HG03025 (cell line): Measurements from ENCODE around the gene NUDC.

Experiments used
- ATAC-seq: cut with Tn5 transposase; IDR thresholded peaks from one replicate; pipeline ENCODE4 v1.9.1; 2021; ENCODE audit warnings: mild to moderate bottlenecking, moderate library complexity; ENCODE audit not compliant: unreplicated experiment, low FRiP score

The NUDC gene

DNA sequence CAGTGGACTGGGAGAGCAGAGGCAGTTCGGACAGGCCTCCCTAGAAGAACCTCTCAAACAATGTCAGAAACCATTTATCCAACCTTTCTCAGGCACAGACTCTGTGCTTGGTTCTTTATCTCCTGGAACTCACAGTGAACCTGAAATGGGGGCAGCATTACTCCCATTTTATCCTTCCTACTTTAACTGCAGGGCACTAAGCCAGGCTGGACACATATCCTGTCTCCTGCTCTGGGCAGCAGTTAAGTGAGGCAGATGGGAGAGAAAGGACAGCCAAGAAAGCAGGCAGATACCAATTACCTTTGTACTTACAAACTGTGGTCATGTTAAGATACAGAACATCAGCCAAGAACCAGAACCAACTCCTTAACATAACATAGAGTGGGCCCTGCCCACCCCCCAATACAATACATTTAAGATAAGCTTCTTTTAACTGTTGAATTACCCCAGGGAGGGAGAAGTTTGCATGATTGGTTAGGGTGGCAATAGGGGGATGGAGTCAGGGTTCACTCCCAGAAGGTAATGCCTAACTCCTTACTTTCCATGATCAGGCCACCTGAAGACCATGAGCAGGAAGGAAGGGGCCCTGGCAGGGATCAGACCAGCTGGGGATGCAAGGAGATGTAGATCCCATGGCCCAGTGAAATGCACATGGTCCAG, 27.9 kb downstream of the NUDC start:
- ATAC-seq, result no peak

DNA sequence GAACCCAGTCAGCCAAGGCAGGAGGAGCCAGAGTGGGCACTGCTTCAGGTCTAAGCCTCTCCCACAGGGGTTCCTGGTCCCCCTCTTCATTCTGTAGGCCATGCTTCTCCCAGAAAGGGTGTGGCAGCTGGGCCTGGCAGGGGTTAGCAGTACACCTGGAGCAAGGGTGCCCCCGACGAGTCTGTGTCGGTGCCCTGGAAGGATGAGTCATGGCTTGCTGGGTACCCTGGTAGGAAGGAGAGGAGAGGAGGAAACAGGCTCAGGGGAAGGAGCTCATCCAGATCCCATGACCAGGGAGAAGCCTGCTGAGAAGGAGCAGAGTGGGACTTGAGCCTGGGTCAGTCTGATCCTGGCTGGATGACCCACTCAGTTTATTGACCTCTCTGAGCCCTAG, 28.4 kb downstream of the NUDC start:
- no peak for ATAC-seq

GRCh38 chr1:26950602-26951001, 29.1 kb downstream of the NUDC start:
- no peak for ATAC-seq

DNA sequence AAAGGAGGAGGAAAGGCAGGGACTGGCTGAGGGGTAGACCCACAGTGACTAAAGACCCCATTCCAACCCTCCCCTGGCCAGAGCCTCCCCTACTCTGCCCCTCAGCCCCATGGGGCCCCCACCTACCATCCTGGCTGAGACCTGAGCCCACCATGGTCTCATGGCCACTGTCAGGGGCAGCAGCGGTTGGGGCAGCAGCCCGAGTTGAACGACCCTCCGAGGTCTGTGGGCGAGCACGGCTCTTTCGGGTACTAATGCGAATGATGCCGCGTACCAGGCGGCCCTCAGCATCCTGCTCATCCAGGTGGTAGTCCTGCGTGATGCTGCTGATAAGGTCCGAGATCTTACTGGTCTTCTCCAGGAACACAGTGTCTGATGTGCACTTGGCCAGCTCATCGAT, 29.7 kb downstream of the NUDC start:
- ATAC-seq, result no peak

DNA sequence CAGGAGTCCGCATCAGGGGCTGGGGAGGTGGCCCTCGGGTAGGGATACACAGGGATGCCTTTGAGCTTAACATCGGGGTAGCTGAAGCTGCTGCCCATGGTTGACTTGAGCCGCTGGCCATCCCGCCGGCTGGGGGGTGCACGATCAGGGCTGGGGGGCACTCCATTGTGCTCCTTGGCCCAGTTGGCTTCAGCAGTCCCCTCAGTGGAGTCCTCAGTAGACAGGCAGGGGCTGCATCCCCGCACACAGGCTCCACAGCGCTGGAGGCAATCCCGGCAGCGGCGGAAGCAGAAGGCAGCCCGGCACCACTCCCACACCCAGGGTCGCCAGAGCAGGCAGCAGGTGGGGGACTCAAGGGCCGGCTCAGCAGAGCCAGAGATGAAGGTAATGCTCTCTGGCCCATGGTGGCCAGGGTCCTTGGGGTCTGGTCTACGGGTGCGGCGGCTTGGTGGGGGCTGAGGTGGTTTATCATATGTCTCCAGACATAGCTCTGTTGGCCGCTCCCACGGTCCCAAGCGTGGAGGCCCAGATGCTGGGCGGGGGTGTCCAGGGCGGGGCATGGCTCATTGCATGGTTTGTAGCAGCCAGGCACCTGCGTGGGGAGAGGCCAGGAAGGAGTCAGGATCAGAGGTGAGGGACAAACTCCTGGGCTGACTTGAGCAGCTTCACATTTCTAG, 30.4 kb downstream of the NUDC start:
- no peak for ATAC-seq

DNA sequence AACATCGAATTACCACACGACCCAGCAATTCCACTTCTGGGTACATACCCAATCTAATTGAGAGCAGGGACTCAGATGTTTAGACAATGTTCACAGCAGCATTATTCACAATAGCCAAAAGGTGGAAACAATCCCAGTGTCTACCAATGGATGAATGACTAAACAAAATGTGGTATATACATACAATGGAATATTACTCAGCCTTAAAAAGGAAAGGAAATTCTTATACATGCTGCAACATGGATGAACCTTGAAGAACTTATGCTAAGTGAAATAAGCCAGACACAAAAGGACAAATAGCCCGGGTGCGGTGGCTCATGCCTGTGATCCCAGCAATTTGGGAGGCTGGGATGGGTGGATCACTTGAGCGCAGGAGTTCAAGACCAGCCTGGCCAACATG, 31.8 kb downstream of the NUDC start:
- ATAC-seq, result no peak

GRCh38 chr1:26956321-26956720, 34.8 kb downstream of the NUDC start:
- no peak for ATAC-seq

GRCh38 chr1:26957306-26957705, 35.8 kb downstream of the NUDC start:
- no peak for ATAC-seq

DNA sequence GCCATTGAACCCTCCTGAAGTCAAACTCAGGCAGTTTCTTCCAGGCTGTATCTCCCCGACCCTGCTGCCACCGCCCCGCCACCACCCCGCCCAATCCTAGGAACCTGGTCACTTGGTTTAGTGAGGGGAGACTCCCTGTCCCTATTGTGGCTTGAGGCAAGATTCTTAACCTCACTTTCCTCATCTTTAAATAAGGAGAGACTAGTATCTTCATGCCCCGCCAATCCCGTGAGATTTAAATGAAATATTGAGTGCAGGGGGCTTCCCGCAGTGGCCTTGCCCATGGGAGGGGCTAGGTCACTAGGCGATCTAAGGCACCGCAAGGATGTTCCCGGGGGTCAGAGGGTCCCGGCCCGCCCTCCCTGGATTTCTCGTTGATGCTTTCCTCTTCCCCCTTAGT, 37.7 kb downstream of the NUDC start:
- ATAC-seq, result no peak

DNA sequence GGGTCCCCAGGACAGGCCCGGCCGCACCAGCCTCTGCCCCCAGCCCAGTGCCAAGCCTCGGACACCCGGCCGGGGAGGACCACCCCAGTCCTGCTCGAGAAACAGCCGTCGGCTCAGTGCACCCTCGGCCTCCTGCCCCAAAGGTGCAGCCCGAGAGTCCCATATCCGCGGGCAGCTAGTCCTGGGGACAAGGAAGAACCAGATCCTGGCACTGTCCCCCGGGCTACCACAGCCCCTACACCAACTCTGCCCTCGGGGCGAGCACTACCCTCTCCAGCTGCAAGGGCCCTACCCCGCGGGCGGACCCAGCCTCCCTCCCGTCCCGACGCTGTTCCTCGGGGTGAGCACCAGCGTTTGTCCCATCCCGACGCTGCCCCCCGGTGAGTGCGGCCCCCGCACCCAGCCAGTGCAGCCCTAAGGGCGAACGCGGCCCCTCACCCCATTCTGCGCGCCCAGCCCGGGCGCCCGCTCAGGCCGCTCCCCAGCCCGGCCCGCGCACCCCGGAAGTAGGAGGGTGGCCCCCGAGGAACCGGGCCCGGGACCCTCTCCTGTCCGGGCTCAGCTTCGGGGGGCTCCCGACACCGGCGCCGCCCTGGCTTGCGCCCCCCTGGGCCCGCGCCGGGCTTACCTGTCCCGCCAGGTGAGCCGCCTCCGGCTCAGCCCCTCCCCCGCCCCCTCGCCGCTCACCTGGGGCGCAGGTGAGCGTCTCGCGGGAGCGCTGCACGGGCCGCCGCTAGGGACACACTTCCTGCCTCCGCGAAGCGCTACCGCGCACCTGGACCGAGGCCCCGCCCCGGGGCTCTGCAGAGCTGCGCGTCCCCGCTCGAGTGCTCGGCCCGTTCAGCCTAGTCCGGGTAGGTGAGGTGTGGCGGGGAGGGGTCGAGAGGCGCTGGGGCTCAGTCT, 38.4 kb downstream of the NUDC start, which contains the start of gene KDF1:
Gene KDF1, minus strand, starts transcription at position 747 of the 903 bp plus-strand sequence. CDS start 8,088 bp downstream, outside the sequence.
- ATAC-seq, result no peak

DNA sequence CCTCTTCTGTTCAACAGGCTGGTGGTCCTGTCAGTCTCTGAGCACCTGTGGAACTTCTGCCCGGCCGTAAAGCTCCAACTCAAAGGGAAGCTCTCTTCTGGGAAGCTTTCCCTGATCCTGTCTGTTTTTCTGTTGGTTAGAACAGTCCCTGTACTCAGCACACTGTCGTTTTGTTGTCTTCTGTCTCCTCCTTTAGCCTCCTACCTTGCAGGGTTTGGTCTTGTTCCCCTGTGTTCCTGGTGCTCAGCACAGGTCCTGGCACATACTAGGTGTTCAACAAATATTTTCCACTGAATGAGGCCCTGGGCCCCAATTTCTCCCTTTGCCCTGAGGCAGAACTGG, 39.1 kb downstream of the NUDC start:
- ATAC-seq, result no peak

DNA sequence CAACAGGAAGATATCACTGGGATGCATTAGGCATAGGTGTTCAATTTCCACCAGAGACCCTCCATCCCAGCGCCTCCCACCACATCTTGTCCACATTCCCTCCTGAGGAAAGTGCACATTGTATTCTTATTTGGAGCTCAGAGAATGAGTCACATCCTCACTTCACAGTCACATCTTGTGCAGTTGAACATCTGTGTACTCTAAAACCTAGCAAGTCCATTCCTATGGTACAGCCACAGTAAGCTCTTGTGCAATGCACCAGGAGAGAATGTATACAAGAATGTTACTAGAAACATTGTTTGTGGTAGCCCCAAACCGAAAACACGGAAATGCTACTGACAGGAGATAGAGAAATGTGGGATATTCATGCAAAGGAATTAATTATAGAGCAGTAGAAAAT, 40.3 kb downstream of the NUDC start:
- ATAC-seq, result no peak

DNA sequence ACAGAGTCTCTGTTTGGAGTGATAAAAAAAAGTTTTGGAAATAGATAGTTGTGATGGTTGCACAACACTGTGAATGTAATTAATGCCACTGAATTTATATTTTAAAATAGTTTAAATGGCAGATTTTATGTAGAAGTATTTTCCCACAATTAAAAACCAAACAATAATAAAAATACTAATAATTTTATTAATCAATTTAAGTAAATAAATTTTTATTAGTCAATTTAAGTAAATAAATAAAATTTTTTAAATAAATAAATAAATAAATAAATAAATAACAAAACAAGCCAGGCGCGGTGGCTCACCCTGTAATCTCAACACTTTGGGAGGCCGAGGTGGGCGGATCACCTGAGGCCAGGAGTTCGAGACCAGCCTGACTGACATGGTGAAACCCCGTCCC, 43.7 kb downstream of the NUDC start:
- ATAC-seq, result no peak

DNA sequence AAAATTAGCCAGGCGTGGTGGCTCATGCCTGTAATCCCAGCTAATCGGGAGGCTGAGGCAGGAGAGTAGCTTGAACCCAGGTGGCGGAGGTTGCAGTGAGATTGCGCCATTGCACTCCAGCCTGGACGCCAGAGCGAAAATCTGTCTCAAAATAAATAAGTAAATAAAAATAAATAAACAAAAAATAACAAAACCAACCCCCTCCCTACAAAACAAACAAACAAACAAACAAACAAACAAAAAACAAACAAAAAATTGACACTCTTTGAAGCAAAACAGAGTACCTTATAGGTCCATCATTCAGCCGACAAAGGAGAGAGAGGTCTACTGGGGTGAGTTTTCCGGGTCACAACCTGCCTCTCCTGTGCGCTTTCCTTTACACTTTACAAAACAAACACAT, 44.1 kb downstream of the NUDC start:
- ATAC-seq, result no peak

DNA sequence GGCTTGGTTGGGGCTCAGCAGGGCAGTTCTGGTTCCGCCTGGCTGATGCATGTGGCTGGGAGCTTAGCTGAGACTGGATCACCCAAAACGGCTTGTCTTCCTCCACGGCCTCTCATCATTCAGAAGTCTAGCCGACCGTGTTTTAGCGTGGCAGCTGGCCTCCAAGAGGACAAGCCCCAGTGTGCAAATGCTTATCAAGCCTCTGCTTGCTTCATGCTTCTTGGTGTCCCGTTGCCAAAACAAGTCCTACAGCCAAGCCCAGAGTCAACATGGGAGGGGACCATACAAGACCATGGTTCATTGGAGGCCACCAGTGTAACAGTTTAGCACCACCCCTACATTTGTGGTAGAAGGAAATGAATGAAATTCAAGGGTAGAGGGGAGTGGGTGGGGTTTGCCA, 49.3 kb downstream of the NUDC start:
- ATAC-seq, result no peak

GRCh38 chr1:26971590-26971989, 50.0 kb downstream of the NUDC start:
- no peak for ATAC-seq

GRCh38 chr1:26972390-26972789, 50.8 kb downstream of the NUDC start:
- no peak for ATAC-seq

- ATAC-seq, result no peak
Measured at GRCh38 chr1:26972821-26973220, 51.3 kb downstream of the NUDC start.

DNA sequence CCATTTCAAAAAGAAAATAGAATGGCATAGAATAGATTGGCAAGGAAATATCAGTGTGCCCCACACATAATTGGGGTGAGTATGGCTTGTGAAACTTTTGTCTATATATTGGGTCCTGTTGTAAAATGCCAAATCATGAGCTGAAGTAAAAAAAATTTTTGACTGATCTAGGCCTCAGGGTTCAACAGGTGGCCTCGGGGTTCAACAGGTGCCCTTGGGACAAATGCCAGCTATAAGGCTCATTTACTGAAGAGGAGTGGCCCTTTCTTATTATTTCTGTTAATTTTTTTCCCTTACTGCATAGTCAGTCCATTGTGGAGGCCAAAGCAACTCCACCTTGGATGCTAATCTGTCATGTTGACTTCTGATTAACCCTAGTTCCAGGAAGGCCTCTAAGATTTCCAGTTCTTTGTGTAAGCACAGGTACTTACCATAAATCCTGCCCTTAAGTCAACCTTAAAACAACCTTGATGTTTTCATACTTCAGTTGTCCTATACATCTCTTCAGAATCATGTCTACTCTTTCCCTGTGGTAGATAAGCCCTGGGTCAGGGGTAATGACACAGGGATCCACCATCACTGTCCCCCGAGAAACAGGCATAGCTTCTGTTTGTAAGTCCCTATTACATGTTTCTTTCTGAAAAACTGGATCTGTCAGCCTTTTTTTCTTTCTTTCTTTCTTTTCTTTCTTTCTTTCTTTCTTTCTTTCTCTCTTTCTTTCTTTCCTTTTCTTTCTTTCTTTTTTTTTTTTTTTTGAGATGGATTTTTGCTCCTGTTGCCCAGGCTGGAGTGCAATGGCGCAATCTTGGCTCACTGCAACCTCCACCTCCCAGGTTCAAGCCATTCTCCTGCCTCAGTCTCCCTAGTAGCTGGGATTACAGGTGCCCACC, 55.3 kb downstream of the NUDC start:
- no peak for ATAC-seq

DNA sequence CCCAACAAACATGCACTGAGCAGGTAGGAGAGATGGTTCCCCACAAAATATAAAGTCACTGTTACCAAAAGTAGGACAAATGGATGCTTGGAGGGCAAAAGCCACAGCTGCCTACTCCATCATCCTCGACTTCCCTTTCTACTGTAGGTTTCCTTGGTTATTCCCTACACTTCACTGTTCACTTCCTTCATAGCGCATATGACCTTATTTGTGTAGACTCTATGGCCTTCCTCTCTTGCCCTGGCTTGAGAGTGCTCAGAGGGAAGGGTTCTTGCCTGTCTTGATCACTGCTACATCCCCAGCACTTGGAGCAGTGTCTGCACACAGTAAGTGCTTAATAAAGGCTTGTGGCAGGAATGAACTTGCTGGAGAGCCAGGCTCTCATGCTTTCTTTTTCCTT, 57.4 kb downstream of the NUDC start:
- no peak for ATAC-seq
